Endodermal cell (in vitro differentiated cells): Measurements from ENCODE around the gene PI4KB. TPM values are rescaled to one million over a fixed set of nuclear protein-coding genes. Genes with fewer than 3 reads are reported as not detected.

Experiments used
- DNase-seq: peaks from one replicate; pipeline ENCODE4 v3.0.0-alpha.2; 2017
- H3K27ac ChIP-seq: 2 replicates; pipeline ENCODE4 v1.5.1; 2013; ENCODE audit warnings: mild to moderate bottlenecking, low read depth, low read length, moderate library complexity
- H3K27me3 ChIP-seq: 2 replicates; pipeline ENCODE4 v1.6.1; 2013; ENCODE audit warnings: mild to moderate bottlenecking, low read length, moderate library complexity; ENCODE audit not compliant: insufficient read depth, control insufficient read depth, poor library complexity, severe bottlenecking
- H3K36me3 ChIP-seq: 2 replicates; pipeline ENCODE4 v1.7.0; 2013; ENCODE audit warnings: mild to moderate bottlenecking, low read length, moderate library complexity; ENCODE audit not compliant: control insufficient read depth, insufficient read depth
- H3K4me1 ChIP-seq: one replicate; pipeline ENCODE4 v1.7.0; 2013; ENCODE audit warnings: low read length; ENCODE audit not compliant: control insufficient read depth, insufficient read depth
- H3K4me3 ChIP-seq: 2 replicates; pipeline ENCODE4 v1.5.1; 2013; ENCODE audit warnings: mild to moderate bottlenecking, low read length, moderate library complexity
- H3K9ac ChIP-seq: 2 replicates; pipeline ENCODE4 v1.6.1; 2013; ENCODE audit warnings: mild to moderate bottlenecking, low read length, moderate library complexity; ENCODE audit not compliant: poor library complexity, severe bottlenecking; ENCODE audit errors: extremely low read depth
- H3K9me3 ChIP-seq: 2 replicates; pipeline ENCODE4 v1.6.1; 2013; ENCODE audit warnings: mild to moderate bottlenecking, low read length, moderate library complexity; ENCODE audit not compliant: control insufficient read depth
- H3K27ac Mint-ChIP-seq: 2 replicates; pipeline ENCODE4 v1.8.0; 2020; ENCODE audit warnings: mixed read lengths
- H3K27me3 Mint-ChIP-seq: 2 replicates; pipeline ENCODE4 v1.8.0; 2021; ENCODE audit warnings: mild to moderate bottlenecking, mixed read lengths; ENCODE audit not compliant: insufficient read depth
- H3K36me3 Mint-ChIP-seq: 2 replicates; pipeline ENCODE4 v1.8.0; 2020; ENCODE audit warnings: low read depth, mixed read lengths
- H3K4me1 Mint-ChIP-seq: 2 replicates; pipeline ENCODE4 v1.8.0; 2020; ENCODE audit warnings: mixed read lengths
- H3K4me3 Mint-ChIP-seq: 2 replicates; pipeline ENCODE4 v1.8.0; 2020; ENCODE audit warnings: mild to moderate bottlenecking, moderate library complexity, mixed read lengths
- H3K9me3 Mint-ChIP-seq: 2 replicates; pipeline ENCODE4 v1.8.0; 2020; ENCODE audit warnings: mild to moderate bottlenecking, mixed read lengths
- WGBS, 2 experiments: methylation state at CpG; one replicate each; pipeline versions ENCODE4 v1.1.5 to v1.1.7; 2013; ENCODE audit warnings: missing lambda C conversion rate in 2 of 2, mixed read lengths in 1 of 2; ENCODE audit not compliant: insufficient coverage in 1 of 2, insufficient read length in 1 of 2; 5-methylcytosine and 5-hydroxymethylcytosine counted together
- total RNA-seq, 2 donors: library from RNA; stranded (reverse); fragmentation: NEBNext Ultra II Directional in 1 of 2; extraction: Animal tissue kit (Norgen Biotek cat#: 25700) in 1 of 2; gene quantifications; 2 replicates in 1 of 2; 3 replicates in 1 of 2; pipeline ENCODE4 v1.2.1, GENCODE V29; 2021
- TF ChIP-seq, protein P1 (sequence below): fragments of 200-600 bp; sonication (generic); conservative IDR thresholded peaks from 2 replicates; pipeline ENCODE4 v1.5.0; 2021; ENCODE audit warnings: antibody characterized with exemption, mild to moderate bottlenecking

Gene PI4KB
- total RNA-seq, 2 donors from 2014 or later, result 34.3 to 37.5 TPM

DNA sequence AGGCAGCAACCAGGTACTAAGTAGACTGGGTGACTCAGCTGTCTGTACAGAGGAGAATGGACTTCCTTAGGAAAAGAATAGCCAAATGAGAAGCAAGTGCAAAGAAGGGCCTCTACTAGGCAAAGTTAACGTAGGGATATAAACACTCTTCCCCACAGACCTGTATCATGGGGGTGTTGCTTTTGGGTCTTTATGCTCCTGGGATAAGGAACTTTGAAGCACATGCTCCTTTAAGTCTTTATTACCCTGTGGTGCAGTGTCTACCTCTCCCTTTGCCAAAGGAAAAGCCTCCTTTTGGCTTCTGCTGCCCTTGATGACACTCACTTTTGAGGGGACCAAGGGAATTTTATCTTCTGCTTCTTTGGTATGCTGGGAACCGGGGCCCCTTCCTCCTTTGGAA, 14.8 kb upstream of the PI4KB start:
- no peaks in the 10 kb centered on the region for H3K9me3 ChIP-seq
- H3K4me3 Mint-ChIP-seq, result no peak overlapping the region
- no peak for DNase-seq
- peaks cover 21% of the 10 kb centered on the region for H3K36me3 ChIP-seq
- no peaks in the 10 kb centered on the region for H3K27me3 ChIP-seq
- WGBS, 2 experiments, result 88 to 90% methylated on average over 1 to 2 of the region's 2 CpGs
- H3K9me3 Mint-ChIP-seq, result no peaks in the 10 kb centered on the region
- TF ChIP-seq, protein P1, sequence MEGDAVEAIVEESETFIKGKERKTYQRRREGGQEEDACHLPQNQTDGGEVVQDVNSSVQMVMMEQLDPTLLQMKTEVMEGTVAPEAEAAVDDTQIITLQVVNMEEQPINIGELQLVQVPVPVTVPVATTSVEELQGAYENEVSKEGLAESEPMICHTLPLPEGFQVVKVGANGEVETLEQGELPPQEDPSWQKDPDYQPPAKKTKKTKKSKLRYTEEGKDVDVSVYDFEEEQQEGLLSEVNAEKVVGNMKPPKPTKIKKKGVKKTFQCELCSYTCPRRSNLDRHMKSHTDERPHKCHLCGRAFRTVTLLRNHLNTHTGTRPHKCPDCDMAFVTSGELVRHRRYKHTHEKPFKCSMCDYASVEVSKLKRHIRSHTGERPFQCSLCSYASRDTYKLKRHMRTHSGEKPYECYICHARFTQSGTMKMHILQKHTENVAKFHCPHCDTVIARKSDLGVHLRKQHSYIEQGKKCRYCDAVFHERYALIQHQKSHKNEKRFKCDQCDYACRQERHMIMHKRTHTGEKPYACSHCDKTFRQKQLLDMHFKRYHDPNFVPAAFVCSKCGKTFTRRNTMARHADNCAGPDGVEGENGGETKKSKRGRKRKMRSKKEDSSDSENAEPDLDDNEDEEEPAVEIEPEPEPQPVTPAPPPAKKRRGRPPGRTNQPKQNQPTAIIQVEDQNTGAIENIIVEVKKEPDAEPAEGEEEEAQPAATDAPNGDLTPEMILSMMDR, result no peak
- peak overlapping the region; percentile 50 for H3K27ac Mint-ChIP-seq
- peaks cover 2% of the 10 kb centered on the region for H3K4me1 ChIP-seq
- H3K27me3 Mint-ChIP-seq, result no peaks in the 10 kb centered on the region
- no peak overlapping the region for H3K9ac ChIP-seq
- H3K4me1 Mint-ChIP-seq, result peaks cover 16% of the 10 kb centered on the region
- H3K4me3 ChIP-seq, result no peak overlapping the region
- H3K27ac ChIP-seq, result no peak overlapping the region
- peaks cover 31% of the 10 kb centered on the region for H3K36me3 Mint-ChIP-seq

DNA sequence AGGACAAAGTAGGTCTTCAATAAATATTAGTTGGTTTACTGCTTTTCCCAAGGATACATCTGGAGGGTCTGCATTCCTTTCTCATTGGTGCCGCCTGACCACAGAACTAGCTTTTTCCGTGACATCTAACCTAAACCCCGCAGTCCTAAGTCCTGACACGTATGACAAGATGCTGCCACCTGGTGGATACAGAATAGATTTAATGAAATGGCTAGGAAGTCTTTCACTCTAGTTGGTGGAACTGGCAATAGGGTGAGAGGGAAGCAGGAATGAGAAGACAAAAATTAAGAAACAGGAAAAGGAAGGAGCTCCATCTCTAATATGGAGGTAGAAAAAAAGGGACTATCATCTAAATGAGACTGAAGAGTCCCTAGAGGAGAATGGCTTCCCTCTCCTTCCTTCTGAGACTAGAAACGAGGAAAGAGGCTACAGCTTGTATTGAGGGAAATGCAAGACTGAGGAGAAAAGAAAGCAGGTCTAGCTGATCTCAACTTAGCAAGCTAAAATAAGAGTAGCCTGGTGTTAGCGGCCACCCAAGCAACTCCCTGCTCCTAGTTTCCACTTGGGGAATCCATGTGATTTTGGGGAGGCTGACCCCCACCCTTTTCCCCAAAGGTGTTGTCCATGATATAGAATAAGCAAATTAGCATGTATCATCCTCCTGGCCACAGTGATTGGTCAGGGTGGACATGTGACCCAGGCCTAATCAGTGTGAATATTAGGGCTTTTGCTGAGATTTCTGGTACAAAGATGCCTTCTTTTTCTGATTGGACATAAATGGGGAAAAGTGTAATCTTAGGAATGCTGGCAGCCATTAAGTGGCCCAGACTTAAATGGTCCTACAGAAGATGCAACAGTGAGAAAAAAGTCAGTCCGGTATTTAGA, 13.9 kb upstream of the PI4KB start:
- no peak overlapping the region for H3K9ac ChIP-seq
- H3K4me1 ChIP-seq, result peaks cover 2% of the 10 kb centered on the region
- no peaks in the 10 kb centered on the region for H3K27me3 Mint-ChIP-seq
- DNase-seq, result peak; percentile 78
- H3K27ac ChIP-seq, result peak overlapping the region; percentile 27
- H3K27me3 ChIP-seq, result no peaks in the 10 kb centered on the region
- peaks cover 10% of the 10 kb centered on the region for H3K4me1 Mint-ChIP-seq
- peaks cover 21% of the 10 kb centered on the region for H3K36me3 ChIP-seq
- no peak overlapping the region for H3K4me3 ChIP-seq
- TF ChIP-seq, protein P1, result peak; percentile 85
- no peak overlapping the region for H3K4me3 Mint-ChIP-seq
- WGBS, 2 experiments, result 51 to 88% methylated on average over 2 to 7 of the region's 7 CpGs
- H3K9me3 Mint-ChIP-seq, result no peaks in the 10 kb centered on the region
- H3K27ac Mint-ChIP-seq, result peak overlapping the region; percentile 77
- H3K9me3 ChIP-seq, result no peaks in the 10 kb centered on the region
- H3K36me3 Mint-ChIP-seq, result peaks cover 31% of the 10 kb centered on the region

DNA sequence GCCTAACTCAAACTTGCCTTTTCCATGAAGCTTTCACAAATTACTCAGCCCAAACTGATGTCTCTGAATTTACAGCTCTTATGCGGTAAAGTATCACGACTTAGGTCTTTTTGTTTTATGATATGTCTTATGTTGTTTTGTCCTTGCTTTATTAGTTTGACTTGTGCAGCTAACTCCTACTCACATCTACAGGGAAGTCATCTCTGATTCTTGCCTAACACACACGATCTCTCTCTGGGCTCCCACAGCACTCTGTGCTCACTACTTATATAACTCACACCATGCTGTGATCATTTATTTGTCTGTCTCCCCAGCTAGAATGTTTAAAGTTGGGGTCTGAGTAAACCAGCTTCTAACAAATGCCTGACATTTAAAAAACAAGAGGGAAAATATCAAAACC, 9.3 kb upstream of the PI4KB start:
- 60 to 98% methylated on average over 1 to 3 of the region's 3 CpGs for WGBS, 2 experiments
- H3K27ac ChIP-seq, result no peak overlapping the region
- H3K27me3 ChIP-seq, result no peaks in the 10 kb centered on the region
- H3K36me3 ChIP-seq, result no peaks in the 10 kb centered on the region
- no peaks in the 10 kb centered on the region for H3K27me3 Mint-ChIP-seq
- TF ChIP-seq, protein P1, result no peak
- H3K4me1 Mint-ChIP-seq, result peaks cover 5% of the 10 kb centered on the region
- H3K9me3 ChIP-seq, result no peaks in the 10 kb centered on the region
- no peak overlapping the region for H3K4me3 ChIP-seq
- no peaks in the 10 kb centered on the region for H3K9me3 Mint-ChIP-seq
- no peaks in the 10 kb centered on the region for H3K4me1 ChIP-seq
- H3K9ac ChIP-seq, result no peak overlapping the region
- H3K4me3 Mint-ChIP-seq, result no peak overlapping the region
- H3K36me3 Mint-ChIP-seq, result no peaks in the 10 kb centered on the region
- DNase-seq, result no peak
- H3K27ac Mint-ChIP-seq, result no peak overlapping the region
